SK-N-SH (cell line): ENCODE data around the gene HPN.

Experiments
- CTCF ChIP-seq: fragments of 200-600 bp; sonication (generic); IDR thresholded peaks from 2 replicates; pipeline ENCODE4 v1.6.1; 2017; ENCODE audit warnings: antibody characterized with exemption, mild to moderate bottlenecking, moderate library complexity
- EP300 ChIP-seq, 2 experiments: IDR thresholded peaks; 2 replicates each; pipeline versions ENCODE4 v1.4.0 to v1.6.1; 2012; ENCODE audit warnings: borderline replicate concordance in 1 of 2, low read depth in 1 of 2, low read length in 1 of 2
- FOXJ3 ChIP-seq: sonication (generic); formaldehyde crosslinking; IDR thresholded peaks from 2 replicates; pipeline ENCODE4 v1.5.1; 2020; ENCODE audit warnings: mild to moderate bottlenecking, missing genetic modification reagents
- GATA2 ChIP-seq: sonication (generic); formaldehyde crosslinking; IDR thresholded peaks from 2 replicates; pipeline ENCODE4 v1.5.0; 2020; ENCODE audit warnings: mild to moderate bottlenecking, missing genetic modification reagents
- MAX ChIP-seq: IDR thresholded peaks from 2 replicates; pipeline ENCODE4 v1.4.0; 2012; ENCODE audit warnings: low read depth
- RXRA ChIP-seq: IDR thresholded peaks from 2 replicates; pipeline ENCODE4 v1.4.0; 2012; ENCODE audit warnings: low read depth, mild to moderate bottlenecking, borderline replicate concordance
- TAF1 ChIP-seq: IDR thresholded peaks from 2 replicates; pipeline ENCODE4 v1.6.1; 2012; ENCODE audit warnings: low read depth, mild to moderate bottlenecking, low read length, moderate library complexity, borderline replicate concordance
- USF1 ChIP-seq: IDR thresholded peaks from 2 replicates; pipeline ENCODE4 v1.4.0; 2012; ENCODE audit warnings: low read depth, borderline replicate concordance

GRCh38 chr19:35015270-35015953 is 26.1 kb upstream of the HPN start:
- TF ChIP-seq MAX: no peak
- TF ChIP-seq FOXJ3 (CRISPR knock-in tag): no peak
- no peak for TF ChIP-seq CTCF
- TF ChIP-seq RXRA: no peak
- no peak for TF ChIP-seq EP300 (IDR thresholded peaks at IDR 0.05; ENCODE audit: borderline replicate concordance in 1 of 2, low read depth in 1 of 2, low read length in 1 of 2)
- no peak for TF ChIP-seq TAF1
- TF ChIP-seq GATA2 (CRISPR knock-in tag): no peak
- TF ChIP-seq USF1: no peak
